ENCODE data around the gene ADAM33.

DNA sequence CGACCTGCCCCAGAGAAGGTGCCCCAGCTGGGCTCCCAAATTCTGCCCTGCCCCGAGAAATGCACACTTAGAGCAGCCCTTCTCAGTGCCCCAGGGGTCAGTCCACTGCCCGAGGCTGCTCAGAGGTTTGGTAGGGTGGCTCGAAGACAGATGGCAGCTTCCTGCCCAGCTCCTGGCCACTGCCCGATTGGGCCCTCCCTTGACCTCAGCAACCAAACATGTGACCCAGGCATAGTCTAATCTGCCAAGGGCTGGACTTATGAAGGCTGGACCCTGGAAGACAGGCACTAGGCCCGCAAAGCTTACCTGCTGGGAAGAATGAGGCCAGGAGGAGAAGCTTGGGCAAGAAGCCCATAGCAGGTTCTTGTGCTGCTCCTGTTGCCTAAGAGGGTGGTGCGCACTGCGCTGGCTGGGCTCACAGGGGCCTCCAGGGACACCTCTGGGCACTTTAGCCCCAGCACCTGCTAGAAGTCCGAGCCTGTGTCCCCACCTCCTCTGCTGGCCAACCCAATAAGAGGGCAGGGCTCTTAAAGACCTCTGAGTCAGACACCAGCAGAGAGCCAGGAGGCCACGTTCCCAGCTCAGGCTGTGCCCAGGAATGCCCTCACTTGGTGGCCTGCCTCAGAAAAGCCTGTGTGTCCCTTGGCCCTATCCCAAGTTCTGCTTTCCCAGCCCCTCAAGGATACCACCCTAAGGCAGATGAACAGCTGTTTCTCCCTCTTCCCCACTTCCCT lies 25.1 kb upstream of the ADAM33 start:
- TF ChIP-seq ZNF446 (CRISPR knock-in tag; IDR thresholded peaks at IDR 0.05) = no peak
- TF ChIP-seq SALL2 (CRISPR knock-in tag; IDR thresholded peaks at IDR 0.05) = no peak
- no peak for TF ChIP-seq ZNF660 (CRISPR knock-in tag; IDR thresholded peaks at IDR 0.05; ENCODE audit: borderline replicate concordance, low read depth)
- TF ChIP-seq CENPX (CRISPR knock-in tag; IDR thresholded peaks at IDR 0.05) = no peak
- no peak for TF ChIP-seq CTCF (CRISPR knock-in tag; IDR thresholded peaks at IDR 0.05)
- TF ChIP-seq BRD4 (CRISPR knock-in tag; IDR thresholded peaks at IDR 0.05) = no peak
- no peak for TF ChIP-seq ZNF136 (CRISPR knock-in tag; IDR thresholded peaks at IDR 0.05; ENCODE audit: low read depth)
- no peak for TF ChIP-seq KDM5A (IDR thresholded peaks at IDR 0.05; ENCODE audit: borderline replicate concordance, low read length)
